Aorta (tissue), 5 donors: Measurements from ENCODE around the gene ITGB6. TPM values are rescaled to one million over a fixed set of nuclear protein-coding genes. Genes with fewer than 3 reads are reported as not detected.
"Not testable (repeated sequence)": the region's sequence is repeated elsewhere in the genome, so short reads cannot be mapped to it uniquely, and the experiment has no call there.

ENCODE experiments used
- ATAC-seq: fragments of 200-7000 bp; cut with Tn5 transposase; one replicate; pipeline ENCODE4 v1.9.1; 2022; ENCODE audit warnings: moderate library complexity; ENCODE audit not compliant: low FRiP score
- DNase-seq, 2 donors: peaks; one replicate each; pipeline ENCODE4 v3.0.0-alpha.2; 2020
- H3K27ac ChIP-seq, 2 donors: one replicate each; pipeline ENCODE4 v1.5.1; 2013; ENCODE audit warnings: low read length in 2 of 2, mild to moderate bottlenecking in 2 of 2, moderate library complexity in 2 of 2, control low read depth in 1 of 2, inconsistent platforms in 1 of 2, low read depth in 1 of 2
- H3K27me3 ChIP-seq, 2 donors: one replicate each; pipeline ENCODE4 v1.6.1; 2013; ENCODE audit warnings: control low read depth in 1 of 2, low read length in 1 of 2, mild to moderate bottlenecking in 1 of 2, moderate library complexity in 1 of 2; ENCODE audit not compliant: insufficient read depth in 2 of 2, control insufficient read depth in 1 of 2
- H3K36me3 ChIP-seq, 2 donors: one replicate each; pipeline ENCODE4 v1.6.1; 2013; ENCODE audit warnings: control low read depth in 1 of 2, low read length in 1 of 2, mild to moderate bottlenecking in 1 of 2; ENCODE audit not compliant: insufficient read depth in 2 of 2, control insufficient read depth in 1 of 2
- H3K4me1 ChIP-seq, 2 donors: one replicate each; pipeline ENCODE4 v1.6.1; 2013; ENCODE audit warnings: low read length in 2 of 2, control low read depth in 1 of 2, mild to moderate bottlenecking in 1 of 2, moderate library complexity in 1 of 2; ENCODE audit not compliant: insufficient read depth in 2 of 2, control insufficient read depth in 1 of 2
- H3K4me3 ChIP-seq, 2 donors: one replicate each; pipeline ENCODE4 v1.5.1; 2013; ENCODE audit warnings: low read length in 2 of 2, control low read depth in 1 of 2, mild to moderate bottlenecking in 1 of 2
- H3K9me3 ChIP-seq: one replicate; pipeline ENCODE4 v1.6.1; 2013; ENCODE audit warnings: mild to moderate bottlenecking, low read length; ENCODE audit not compliant: control insufficient read depth
- WGBS, 2 donors: extraction: QIAGEN DNeasy Blood & Tissue Kit; methylation state at CpG; one replicate each; pipeline ENCODE4 v1.1.7; 2013; 5-methylcytosine and 5-hydroxymethylcytosine counted together
- intact Hi-C, 2 donors: fragments of 100-400 bp; cut with DNase I; formaldehyde crosslinking; loops; one replicate each; pipeline versions ENCODE4 v1.14.2 to v1.15.0; 2022
- polyA plus RNA-seq, 2 donors: library from polyadenylated mRNA; stranded (reverse); fragments of 200-250 nt; gene quantifications; one replicate each; pipeline ENCODE4 v1.2.3, GENCODE V29; 2013
- total RNA-seq, 2 donors: library from RNA; stranded (reverse); fragmentation: NEBNext Ultra II Directional; extraction: Animal tissue kit (Norgen Biotek cat#: 25700); gene quantifications; one replicate each; pipeline ENCODE4 v1.2.1, GENCODE V29; 2021
- donor health status: healthy with polysubstance abuse.
- donor health status: Bipolar disorder and iron deficiency.
- donor health status: DM: no; HTN: no; CAD: no.
- donor health status: DM: no; HTN: no; CAD: no.
- donor health status: DM: yes; HTN: yes; CAD: no.

ITGB6 gene
- total and polyA plus RNA-seq, 4 donors: 0.18 to 0.88 TPM; not detected in 2

DNA sequence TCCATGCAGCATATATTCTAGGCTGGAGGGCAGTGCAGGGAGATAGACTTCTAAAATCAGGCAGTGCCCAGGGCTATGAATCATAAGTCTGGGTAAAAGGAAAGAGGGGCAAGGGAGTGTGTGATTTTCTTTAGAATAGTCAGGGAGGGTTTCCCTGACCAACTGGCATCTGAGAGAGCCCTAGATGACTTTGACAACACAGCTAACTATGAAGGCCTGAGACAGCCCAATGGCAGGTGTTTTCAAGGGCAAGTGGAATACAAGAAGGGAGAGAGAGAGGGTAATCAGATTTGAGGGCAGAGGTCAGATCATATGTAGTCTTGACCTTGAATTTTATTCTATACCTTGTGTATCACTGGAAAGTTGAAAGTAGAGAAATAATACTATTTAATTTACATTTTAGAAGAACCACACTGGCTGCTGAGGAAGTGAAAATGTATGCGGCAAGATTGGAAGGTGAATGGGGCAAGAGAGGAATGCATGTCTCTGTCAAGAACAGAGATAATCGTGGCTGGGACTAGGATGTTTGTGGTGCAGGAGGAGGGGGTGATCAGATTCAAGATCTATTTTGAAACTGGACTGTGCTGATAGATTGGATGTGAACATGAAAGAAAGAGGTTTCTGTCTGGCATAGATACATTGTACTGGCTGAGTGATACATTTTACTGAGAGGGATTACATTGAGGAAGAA lies 1.9 kb upstream of the ITGB6 start:
- 83 to 88% methylated on average over 2 of the region's 2 CpGs for WGBS, 2 donors
- Histone ChIP-seq H3K4me3 (no peak overlapping the region), H3K36me3 (no peaks in the 10 kb centered on the region), H3K4me1 (no peaks in the 10 kb centered on the region), H3K9me3 (no peaks in the 10 kb centered on the region), H3K27ac (no peak overlapping the region), H3K27me3 (no peaks in the 10 kb centered on the region)
- ATAC-seq (no peak), DNase-seq (no peak)
- intact Hi-C loops: no loop called here

DNA sequence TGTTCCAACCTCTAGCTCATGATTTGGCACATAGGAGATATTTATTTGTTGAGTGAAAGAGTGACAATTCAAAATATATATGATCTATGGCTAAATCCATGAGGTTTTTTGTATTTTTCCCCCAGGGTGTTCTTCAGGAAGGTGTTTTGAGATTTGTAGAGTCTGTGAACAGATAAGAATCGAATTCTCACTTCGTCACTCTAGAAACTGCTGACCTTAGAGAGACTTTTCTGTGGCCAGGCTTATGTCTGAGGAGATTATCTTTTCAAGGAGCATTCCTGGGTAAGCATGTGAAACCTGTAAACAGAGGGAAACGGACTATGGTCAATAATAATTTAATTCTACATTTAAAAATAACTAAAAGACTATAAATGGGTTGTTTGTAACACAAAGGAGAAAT lies 849 bp upstream of the ITGB6 start:
- DNase-seq (no peak), ATAC-seq (no peak)
- 86 to 90% methylated on average over 3 of the region's 3 CpGs for WGBS, 2 donors
- no peaks in the 10 kb centered on the region for H3K27me3 ChIP-seq
- no peak overlapping the region for H3K4me3 ChIP-seq
- H3K36me3 ChIP-seq: no peaks in the 10 kb centered on the region
- no peaks in the 10 kb centered on the region for H3K9me3 ChIP-seq
- no peaks in the 10 kb centered on the region for H3K4me1 ChIP-seq
- intact Hi-C loops: no loop called here
- no peak overlapping the region for H3K27ac ChIP-seq

DNA sequence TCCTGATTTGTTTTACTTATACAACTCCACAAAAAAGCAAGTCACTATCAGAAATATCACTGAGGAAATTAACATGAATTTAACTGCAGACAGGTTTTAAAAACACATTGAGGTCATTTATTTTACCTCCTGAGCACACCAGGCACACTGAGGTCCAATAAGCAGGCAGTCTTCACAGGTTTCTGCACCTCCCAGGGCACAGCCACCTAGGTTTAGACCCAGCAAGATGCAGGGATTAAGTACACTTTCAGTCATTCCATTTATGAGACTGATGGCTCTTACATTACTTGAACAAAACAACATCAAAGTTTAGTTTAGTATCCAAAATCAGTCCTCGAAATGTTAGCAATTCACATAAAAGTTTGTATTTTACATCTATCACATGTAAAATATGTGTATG lies 1.0 kb downstream of the ITGB6 start:
- DNase-seq (no peak), ATAC-seq (no peak)
- intact Hi-C loops: no loop called here
- H3K4me3 ChIP-seq: no peak overlapping the region
- H3K9me3 ChIP-seq: no peaks in the 10 kb centered on the region
- no peaks in the 10 kb centered on the region for H3K36me3 ChIP-seq
- no peak overlapping the region for H3K27ac ChIP-seq
- H3K4me1 ChIP-seq: no peaks in the 10 kb centered on the region
- 95 to 97% methylated on average over 1 of the region's 1 CpG for WGBS, 2 donors
- no peaks in the 10 kb centered on the region for H3K27me3 ChIP-seq

DNA sequence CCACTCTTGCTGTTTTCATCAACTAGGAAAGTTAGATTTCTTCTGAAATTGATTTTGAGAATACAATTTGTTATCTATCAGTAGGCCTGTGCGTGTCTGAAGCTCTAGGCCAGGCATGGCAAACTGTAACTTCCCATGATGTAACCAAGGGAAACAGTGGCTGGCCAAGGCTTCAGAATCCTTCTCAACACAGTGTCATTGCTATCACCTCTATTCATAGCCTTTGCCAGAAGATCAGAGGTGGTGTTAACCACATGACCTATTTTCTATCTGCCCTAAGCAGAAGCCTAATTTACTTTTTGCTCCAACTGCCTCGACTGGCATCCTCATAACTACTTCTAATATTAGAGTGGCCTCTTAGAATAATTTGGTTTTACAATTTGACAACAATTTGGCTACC lies 2.5 kb downstream of the ITGB6 start:
- 82 to 90% methylated on average over 2 of the region's 2 CpGs for WGBS, 2 donors
- ATAC-seq: no peak
- intact Hi-C loops: no loop called here

DNA sequence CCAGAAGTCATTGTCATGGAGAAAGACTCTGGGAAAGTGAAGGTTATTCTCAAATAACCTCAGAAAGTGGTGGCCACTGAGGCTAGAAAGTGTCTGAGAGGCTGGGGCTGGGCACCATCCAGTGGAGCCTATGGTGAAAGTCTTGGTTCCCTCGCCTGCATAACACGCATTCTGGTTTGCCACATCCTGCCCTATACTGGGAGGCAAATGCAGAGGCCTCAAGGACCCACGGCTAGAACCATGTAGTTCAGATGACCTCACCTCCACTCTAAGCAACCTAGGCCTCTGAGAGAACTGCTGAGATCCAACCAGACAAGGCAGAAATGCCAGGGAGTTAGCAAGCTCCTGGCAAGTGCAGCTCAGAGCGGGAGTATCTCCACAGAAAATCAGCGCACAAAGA lies 5.1 kb downstream of the ITGB6 start:
- WGBS, 2 donors: 89 to 91% methylated on average over 5 of the region's 5 CpGs
- Histone ChIP-seq H3K4me1 (no peaks in the 10 kb centered on the region), H3K27me3 (no peaks in the 10 kb centered on the region), H3K9me3 (no peaks in the 10 kb centered on the region), H3K4me3 (no peak overlapping the region), H3K36me3 (no peaks in the 10 kb centered on the region), H3K27ac (no peak overlapping the region)
- no peak for DNase-seq
- intact Hi-C loops: no loop called here
- no peak for ATAC-seq

More for the DNA sequence above, 2.5 kb downstream of the ITGB6 start:
- Histone ChIP-seq H3K27ac (no peak overlapping the region), H3K9me3 (no peaks in the 10 kb centered on the region), H3K27me3 (no peaks in the 10 kb centered on the region), H3K4me3 (no peak overlapping the region), H3K36me3 (no peaks in the 10 kb centered on the region), H3K4me1 (no peaks in the 10 kb centered on the region)
- no peak for DNase-seq

DNA sequence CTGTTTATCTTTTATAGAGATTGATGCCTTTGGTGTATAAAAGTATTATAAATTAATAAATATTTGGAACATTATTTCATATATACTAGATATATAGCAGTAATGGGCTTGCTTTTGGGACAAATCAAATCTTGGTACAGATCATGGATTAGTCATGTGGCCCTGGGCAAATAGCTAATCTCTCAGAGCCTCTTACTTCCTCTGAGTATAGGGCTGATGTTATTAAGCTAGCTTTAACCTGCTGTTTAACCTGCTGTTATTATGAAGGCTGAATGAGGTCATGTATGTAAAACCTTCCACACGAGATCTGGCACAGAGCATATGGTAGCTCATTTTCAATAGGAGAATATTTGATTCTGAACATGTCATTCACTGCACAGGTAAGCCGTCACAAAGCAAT lies 5.7 kb downstream of the ITGB6 start:
- ATAC-seq (no peak), DNase-seq (no peak)
- Histone ChIP-seq H3K9me3 (no peaks in the 10 kb centered on the region), H3K4me1 (no peaks in the 10 kb centered on the region), H3K4me3 (no peak overlapping the region), H3K36me3 (no peaks in the 10 kb centered on the region), H3K27me3 (no peaks in the 10 kb centered on the region), H3K27ac (no peak overlapping the region)
- intact Hi-C loops: no loop called here
- WGBS, 2 donors: 91 to 99% methylated on average over 2 of the region's 2 CpGs

DNA sequence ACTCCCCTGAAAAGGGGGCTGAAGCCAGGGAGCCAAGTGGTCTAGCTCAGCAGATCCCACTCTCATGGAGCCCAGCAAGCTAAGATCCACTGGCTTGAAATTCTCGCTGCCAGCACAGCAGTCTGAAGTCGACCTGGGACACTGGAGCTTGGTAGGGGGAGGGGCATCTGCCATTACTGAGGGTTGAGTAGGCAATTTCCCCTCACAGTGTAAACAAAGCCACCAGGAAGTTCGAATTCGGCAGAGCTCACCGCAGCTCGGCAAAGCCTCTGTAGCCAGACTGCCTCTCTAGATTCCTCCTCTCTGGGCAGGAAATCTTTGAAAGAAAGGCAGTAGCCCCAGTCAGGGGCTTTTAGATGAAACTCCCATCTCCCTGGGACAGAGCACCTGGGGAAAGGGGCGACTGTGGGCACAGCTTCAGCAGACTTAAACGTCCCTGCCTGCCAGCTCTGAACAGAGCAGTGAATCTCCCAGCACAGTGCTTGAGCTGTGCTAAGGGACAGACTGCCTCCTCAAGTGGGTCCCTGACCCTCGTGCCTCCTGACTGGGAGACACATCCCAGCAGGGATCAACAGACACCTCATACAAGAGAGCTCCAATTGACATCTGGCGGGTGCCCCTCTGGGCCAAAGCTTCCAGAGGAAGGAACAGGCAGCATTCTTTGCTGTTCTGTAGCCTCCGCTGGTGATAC lies 18.8 kb downstream of the ITGB6 start:
- H3K36me3 ChIP-seq, H3K27ac ChIP-seq, ATAC-seq, H3K4me3 ChIP-seq, H3K4me1 ChIP-seq, intact Hi-C loops, H3K9me3 ChIP-seq, H3K27me3 ChIP-seq: not testable (repeated sequence)
- peak in 1 of 2 donors; percentile 57 for DNase-seq
- 49 to 52% methylated on average over 11 of the region's 11 CpGs for WGBS, 2 donors

DNA sequence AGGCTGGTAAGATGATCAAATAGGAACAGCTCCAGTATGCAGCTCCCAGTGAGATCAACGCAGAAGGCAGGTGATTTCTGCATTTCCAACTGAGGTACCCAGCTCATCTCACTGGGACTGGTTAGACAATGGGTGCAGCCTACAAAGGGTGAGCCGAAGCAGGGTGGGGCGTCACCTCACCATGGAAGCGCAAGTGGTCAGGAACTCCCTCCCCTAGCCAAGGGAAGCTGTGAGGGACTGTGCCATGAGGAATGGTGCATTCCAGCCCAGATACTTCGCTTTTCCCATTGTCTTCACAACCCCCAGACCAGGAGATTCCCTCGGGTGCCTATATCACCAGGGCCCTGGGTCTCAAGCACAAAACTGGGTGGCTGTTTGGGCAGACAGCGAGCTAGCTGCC lies 19.4 kb downstream of the ITGB6 start:
- H3K36me3 ChIP-seq, DNase-seq, intact Hi-C loops, H3K4me3 ChIP-seq, H3K27ac ChIP-seq, H3K9me3 ChIP-seq, H3K4me1 ChIP-seq, H3K27me3 ChIP-seq, ATAC-seq: not testable (repeated sequence)
- WGBS, 2 donors: 91 to 94% methylated on average over 7 of the region's 7 CpGs

DNA sequence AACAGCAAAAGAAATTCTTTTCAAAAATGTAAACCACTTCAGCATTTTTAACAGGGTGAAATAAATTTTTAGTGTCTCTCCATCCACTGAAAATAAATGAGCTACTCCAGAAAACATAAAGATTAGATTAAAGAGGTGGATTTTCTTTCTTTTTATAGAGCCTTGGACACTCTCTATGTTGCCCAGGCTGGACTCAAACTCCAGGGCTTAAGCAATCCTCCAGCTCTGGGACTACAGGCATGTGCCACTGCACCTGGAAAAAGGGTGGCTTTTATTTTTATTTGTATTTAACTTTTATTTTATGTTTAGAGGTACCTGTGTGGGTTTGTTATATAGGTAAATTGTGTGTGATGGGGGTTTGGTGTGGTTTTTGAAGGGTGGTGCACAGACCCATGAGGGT lies 19.9 kb downstream of the ITGB6 start:
- no peak for DNase-seq
- no peak overlapping the region for H3K4me3 ChIP-seq
- no peaks in the 10 kb centered on the region for H3K9me3 ChIP-seq
- no peaks in the 10 kb centered on the region for H3K36me3 ChIP-seq
- H3K27me3 ChIP-seq: no peaks in the 10 kb centered on the region
- intact Hi-C loops: no loop called here
- no peak overlapping the region for H3K27ac ChIP-seq
- ATAC-seq: no peak
- H3K4me1 ChIP-seq: no peaks in the 10 kb centered on the region
